Measurements from ENCODE around the gene SLC35D1. TPM values are rescaled to one million over a fixed set of nuclear protein-coding genes. Genes with fewer than 3 reads are reported as not detected.
A peak's percentile ranks its signal among the peaks of the same experiment; 100 is the strongest.

Gene SLC35D1
- total and polyA plus RNA-seq, 7 experiments from 2014 or later = 4.8 to 25.7 (median 10.7) TPM

- no peaks in the 10 kb centered on the region for H3K9me3 ChIP-seq (ENCODE audit: control insufficient read depth in 2 of 3, low read length in 3 of 3)
- Mint-ChIP-seq H3K27ac (peak overlapping the region; percentile 80 to 99 (median 94)), H3K4me3 (peak overlapping the region; percentile 90 to 97 (median 95)), H3K4me1 (peaks cover 17 to 37% (median 30%) of the 10 kb centered on the region in 7 donors), H3K9me3 (no peaks in the 10 kb centered on the region), H3K27me3 (peaks cover 0 to 7% (median 0%) of the 10 kb centered on the region in 5 donors), H3K36me3 (peaks cover 0 to 15% (median 11%) of the 10 kb centered on the region in 5 donors)
- DNase-seq = peak in 1 of 9 donors; percentile 23
- H3K36me3 ChIP-seq (ENCODE audit: control insufficient read depth in 2 of 3, insufficient read depth in 3 of 3, low read length in 3 of 3) = peaks cover 0 to 24% (median 11%) of the 10 kb centered on the region in 3 experiments
- intact Hi-C loops (cut with micrococcal nuclease) = loop anchor here (1.0 to 10.0 kb wide), 21 partner anchors 9 to 1989 kb away; partner anchors contain the start of genes DNAI4 (in 2 of the 2), GADD45A (in 2 of the 2), MIER1 (in 2 of the 2) and IL12RB2 (in 1 of the 2)
- no peaks in the 10 kb centered on the region for H3K27me3 ChIP-seq (ENCODE audit: control insufficient read depth in 2 of 2, insufficient read depth in 2 of 2, low read length in 2 of 2)
- ChIA-PET POLR2A (interaction anchor here (0.6 to 4.1 kb wide), 21 partner anchors 8 to 632 kb away, joined by 3 to 16 read pairs (median 3); partner anchors contain the start of genes C1orf141, DNAI4 and MIER1), CTCF (interaction anchor here (0.8 to 1.7 kb wide), 5 partner anchors 72 to 160 kb away, joined by 3 to 11 read pairs (median 4); no protein-coding TSS in a partner anchor)
- H3K27ac ChIP-seq (ENCODE audit: low read depth, low read length) = peak overlapping the region; percentile 96
- H3K4me1 ChIP-seq (ENCODE audit: control insufficient read depth in 2 of 2, insufficient read depth in 2 of 2, low read length in 2 of 2) = peaks cover 6 to 13% of the 10 kb centered on the region in 2 donors
- peak overlapping the region; percentile 87 for H3K4me3 ChIP-seq (ENCODE audit: low read length)
- peak; percentile 47 for ATAC-seq
Measured at GRCh38 chr1:67053535-67053784, 488 bp downstream of the SLC35D1 start.

GRCh38 chr1:67052741-67053534 is 1.0 kb downstream of the SLC35D1 start:
- DNase-seq (peak in 7 of 9 donors; percentile 38 to 58 (median 50)), ATAC-seq (no peak)
- H3K27ac Mint-ChIP-seq = peak overlapping the region; percentile 75 to 93 (median 89)
- H3K36me3 Mint-ChIP-seq = peaks cover 0 to 20% (median 12%) of the 10 kb centered on the region in 5 donors
- POLR2A ChIA-PET = interaction anchor here (0.6 to 4.1 kb wide), 19 partner anchors 7 to 632 kb away, joined by 3 to 16 read pairs (median 3); partner anchors contain the start of genes C1orf141, DNAI4 and MIER1
- Histone ChIP-seq H3K4me3 (ENCODE audit: low read length) (peak overlapping the region; percentile 87), H3K4me1 (ENCODE audit: control insufficient read depth in 2 of 2, insufficient read depth in 2 of 2, low read length in 2 of 2) (peaks cover 6 to 13% of the 10 kb centered on the region in 2 donors), H3K36me3 (ENCODE audit: control insufficient read depth in 2 of 3, insufficient read depth in 3 of 3, low read length in 3 of 3) (peaks cover 0 to 29% (median 13%) of the 10 kb centered on the region in 3 experiments), H3K9me3 (ENCODE audit: control insufficient read depth in 2 of 3, low read length in 3 of 3) (no peaks in the 10 kb centered on the region), H3K27me3 (ENCODE audit: control insufficient read depth in 2 of 2, insufficient read depth in 2 of 2, low read length in 2 of 2) (no peaks in the 10 kb centered on the region), H3K27ac (ENCODE audit: low read depth, low read length) (peak overlapping the region; percentile 96)
- intact Hi-C loops (cut with micrococcal nuclease) = loop anchor here (1.0 to 10.0 kb wide), 21 partner anchors 9 to 1988 kb away; partner anchors contain the start of genes DNAI4 (in 2 of the 2), GADD45A (in 2 of the 2), MIER1 (in 2 of the 2) and IL12RB2 (in 1 of the 2)
- H3K27me3 Mint-ChIP-seq = peaks cover 0 to 4% (median 0%) of the 10 kb centered on the region in 5 donors
- peaks cover 17 to 37% (median 30%) of the 10 kb centered on the region in 7 donors for H3K4me1 Mint-ChIP-seq
- H3K9me3 Mint-ChIP-seq = no peaks in the 10 kb centered on the region
- CTCF ChIA-PET = interaction anchor here (0.8 to 1.7 kb wide), 5 partner anchors 72 to 161 kb away, joined by 3 to 11 read pairs (median 4); no protein-coding TSS in a partner anchor
- peak overlapping the region; percentile 83 to 97 (median 93) for H3K4me3 Mint-ChIP-seq

- H3K27ac ChIP-seq (ENCODE audit: low read depth, low read length) = no peak overlapping the region
- H3K27me3 ChIP-seq (ENCODE audit: control insufficient read depth in 2 of 2, insufficient read depth in 2 of 2, low read length in 2 of 2) = no peaks in the 10 kb centered on the region
- peak overlapping the region in 7 of 10 donors; percentile 0 to 62 (median 41) for H3K4me3 Mint-ChIP-seq
- H3K36me3 ChIP-seq (ENCODE audit: control insufficient read depth in 2 of 3, insufficient read depth in 3 of 3, low read length in 3 of 3) = peaks cover 0 to 40% (median 13%) of the 10 kb centered on the region in 3 experiments
- H3K4me1 ChIP-seq (ENCODE audit: control insufficient read depth in 2 of 2, insufficient read depth in 2 of 2, low read length in 2 of 2) = peaks cover 6 to 13% of the 10 kb centered on the region in 2 donors
- ChIA-PET POLR2A (interaction anchor here (4.1 kb wide), 1 partner anchor 97 kb away, joined by 16 read pairs; no protein-coding TSS in a partner anchor), CTCF (interaction anchor here (0.5 to 1.7 kb wide), 4 partner anchors 93 to 162 kb away, joined by 3 to 7 read pairs (median 3); no protein-coding TSS in a partner anchor)
- H3K36me3 Mint-ChIP-seq = peaks cover 6 to 31% (median 21%) of the 10 kb centered on the region in 5 donors
- ATAC-seq = no peak
- peaks cover 0 to 4% (median 0%) of the 10 kb centered on the region in 5 donors for H3K27me3 Mint-ChIP-seq
- H3K4me3 ChIP-seq (ENCODE audit: low read length) = no peak overlapping the region
- peak overlapping the region in 1 of 9 donors; percentile 22 for H3K27ac Mint-ChIP-seq
- DNase-seq = no peak
- peaks cover 17 to 44% (median 36%) of the 10 kb centered on the region in 7 donors for H3K4me1 Mint-ChIP-seq
- intact Hi-C loops (cut with micrococcal nuclease) = loop anchor here (5.0 to 10.0 kb wide), 10 partner anchors 69 to 1986 kb away; partner anchors contain the start of genes GADD45A (in 2 of the 2), IL12RB2 (in 1 of the 2), LEPR (in 1 of the 2) and LEPROT (in 1 of the 2)
- H3K9me3 Mint-ChIP-seq = no peaks in the 10 kb centered on the region
- no peaks in the 10 kb centered on the region for H3K9me3 ChIP-seq (ENCODE audit: control insufficient read depth in 2 of 3, low read length in 3 of 3)
Measured at GRCh38 chr1:67051196-67051595, 2.8 kb downstream of the SLC35D1 start.

GRCh38 chr1:67044631-67045270 is 9.2 kb downstream of the SLC35D1 start:
- no peak overlapping the region for H3K27ac Mint-ChIP-seq
- Histone ChIP-seq H3K36me3 (ENCODE audit: control insufficient read depth in 2 of 3, insufficient read depth in 3 of 3, low read length in 3 of 3) (peaks cover 0 to 65% (median 13%) of the 10 kb centered on the region in 3 experiments), H3K27me3 (ENCODE audit: control insufficient read depth in 2 of 2, insufficient read depth in 2 of 2, low read length in 2 of 2) (no peaks in the 10 kb centered on the region), H3K4me3 (ENCODE audit: low read length) (no peak overlapping the region), H3K27ac (ENCODE audit: low read depth, low read length) (no peak overlapping the region), H3K9me3 (ENCODE audit: control insufficient read depth in 2 of 3, low read length in 3 of 3) (no peaks in the 10 kb centered on the region), H3K4me1 (ENCODE audit: control insufficient read depth in 2 of 2, insufficient read depth in 2 of 2, low read length in 2 of 2) (no peaks in the 10 kb centered on the region)
- no peaks in the 10 kb centered on the region for H3K9me3 Mint-ChIP-seq
- no peaks in the 10 kb centered on the region for H3K27me3 Mint-ChIP-seq
- no peak overlapping the region for H3K4me3 Mint-ChIP-seq
- intact Hi-C loops (cut with micrococcal nuclease) = loop anchor here in 1 of 2 donors (1.0 kb wide), 1 partner anchor 9 kb away; no protein-coding TSS in a partner anchor
- ATAC-seq (no peak), DNase-seq (no peak)
- H3K36me3 Mint-ChIP-seq = peaks cover 16 to 77% (median 53%) of the 10 kb centered on the region in 5 donors
- H3K4me1 Mint-ChIP-seq = peaks cover 0 to 24% (median 10%) of the 10 kb centered on the region in 7 donors
- CTCF ChIA-PET = interaction anchor here (0.6 kb wide), 1 partner anchor 167 kb away, joined by 3 read pairs; no protein-coding TSS in a partner anchor
- POLR2A ChIA-PET = interaction anchor here (1.9 kb wide), 1 partner anchor 9 kb away, joined by 10 read pairs; the partner anchor contains the start of gene SLC35D1

- intact Hi-C loops (cut with micrococcal nuclease) = no loop called here
Measured at GRCh38 chr1:67043366-67043765, 10.6 kb downstream of the SLC35D1 start.

More at GRCh38 chr1:67043366-67043765, 10.6 kb downstream of the SLC35D1 start:
- ChIA-PET POLR2A (interaction anchor here (0.9 to 1.9 kb wide), 2 partner anchors 10 to 82 kb away, joined by 3 to 10 read pairs; partner anchors contain the start of gene SLC35D1), CTCF (no interaction called here)
- Histone ChIP-seq H3K9me3 (ENCODE audit: control insufficient read depth in 2 of 3, low read length in 3 of 3) (no peaks in the 10 kb centered on the region), H3K36me3 (ENCODE audit: control insufficient read depth in 2 of 3, insufficient read depth in 3 of 3, low read length in 3 of 3) (peaks cover 0 to 64% (median 8%) of the 10 kb centered on the region in 3 experiments), H3K4me3 (ENCODE audit: low read length) (no peak overlapping the region), H3K4me1 (ENCODE audit: control insufficient read depth in 2 of 2, insufficient read depth in 2 of 2, low read length in 2 of 2) (no peaks in the 10 kb centered on the region), H3K27ac (ENCODE audit: low read depth, low read length) (no peak overlapping the region), H3K27me3 (ENCODE audit: control insufficient read depth in 2 of 2, insufficient read depth in 2 of 2, low read length in 2 of 2) (no peaks in the 10 kb centered on the region)
- H3K9me3 Mint-ChIP-seq = no peaks in the 10 kb centered on the region
- no peak for ATAC-seq
- H3K4me1 Mint-ChIP-seq = peaks cover 0 to 26% (median 13%) of the 10 kb centered on the region in 7 donors
- no peak overlapping the region for H3K4me3 Mint-ChIP-seq
- H3K27me3 Mint-ChIP-seq = no peaks in the 10 kb centered on the region
- DNase-seq = no peak
- peak overlapping the region in 1 of 9 donors; percentile 62 for H3K27ac Mint-ChIP-seq
- peaks cover 16 to 82% (median 62%) of the 10 kb centered on the region in 5 donors for H3K36me3 Mint-ChIP-seq
